ENCODE data around the gene EWSR1. TPM values are rescaled to one million over a fixed set of nuclear protein-coding genes. Genes with fewer than 3 reads are reported as not detected.
"Not testable (repeated sequence)": the region's sequence is repeated elsewhere in the genome, so short reads cannot be mapped to it uniquely, and the experiment has no call there.

EWSR1 gene
- total and polyA plus RNA-seq, 8 donors, result 125 to 352 (median 335) TPM

DNA sequence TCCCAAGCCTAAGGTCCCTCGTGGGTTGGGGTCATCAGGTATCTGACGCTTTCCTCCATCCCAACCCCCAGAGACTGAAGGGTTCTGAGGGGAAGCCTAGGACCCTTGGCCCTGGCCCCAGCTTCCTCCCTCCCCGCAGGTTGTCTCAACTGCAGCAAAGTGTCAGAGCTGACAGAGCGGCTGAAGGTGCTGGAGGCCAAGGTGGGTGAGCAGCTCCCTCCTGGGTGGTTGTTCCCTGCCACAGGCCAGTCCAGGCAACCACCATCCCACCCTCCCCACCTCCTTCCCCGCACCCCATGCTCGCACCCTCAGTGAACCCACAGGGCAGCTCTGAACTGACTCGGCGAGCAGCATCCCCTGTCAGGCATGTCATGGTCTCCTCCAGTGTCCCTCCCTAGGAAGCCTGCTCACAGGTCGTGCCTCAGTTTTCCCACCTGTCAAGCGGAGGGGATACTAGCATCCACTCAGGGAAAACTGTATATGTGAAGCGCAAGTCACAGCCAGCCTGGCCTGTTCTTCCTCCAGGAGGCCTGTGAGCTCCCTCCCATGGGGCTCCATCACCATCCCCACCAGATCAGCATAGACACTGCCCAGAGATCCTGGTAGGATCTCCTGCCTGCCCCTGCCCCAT is 41.6 kb upstream of the EWSR1 start:
- peaks cover 17 to 23% of the 10 kb centered on the region in 2 donors for H3K4me1 ChIP-seq
- no peak overlapping the region for H3K4me3 ChIP-seq
- H3K27me3 ChIP-seq, result no peaks in the 10 kb centered on the region
- no peaks in the 10 kb centered on the region for H3K9me3 ChIP-seq
- ATAC-seq (no peak), DNase-seq (no peak)
- intact Hi-C loops (cut with DNase I), result no loop called here
- no peaks in the 10 kb centered on the region for H3K36me3 ChIP-seq
- H3K27ac ChIP-seq, result peak overlapping the region; percentile 48 to 58
- TF ChIP-seq, protein P1, sequence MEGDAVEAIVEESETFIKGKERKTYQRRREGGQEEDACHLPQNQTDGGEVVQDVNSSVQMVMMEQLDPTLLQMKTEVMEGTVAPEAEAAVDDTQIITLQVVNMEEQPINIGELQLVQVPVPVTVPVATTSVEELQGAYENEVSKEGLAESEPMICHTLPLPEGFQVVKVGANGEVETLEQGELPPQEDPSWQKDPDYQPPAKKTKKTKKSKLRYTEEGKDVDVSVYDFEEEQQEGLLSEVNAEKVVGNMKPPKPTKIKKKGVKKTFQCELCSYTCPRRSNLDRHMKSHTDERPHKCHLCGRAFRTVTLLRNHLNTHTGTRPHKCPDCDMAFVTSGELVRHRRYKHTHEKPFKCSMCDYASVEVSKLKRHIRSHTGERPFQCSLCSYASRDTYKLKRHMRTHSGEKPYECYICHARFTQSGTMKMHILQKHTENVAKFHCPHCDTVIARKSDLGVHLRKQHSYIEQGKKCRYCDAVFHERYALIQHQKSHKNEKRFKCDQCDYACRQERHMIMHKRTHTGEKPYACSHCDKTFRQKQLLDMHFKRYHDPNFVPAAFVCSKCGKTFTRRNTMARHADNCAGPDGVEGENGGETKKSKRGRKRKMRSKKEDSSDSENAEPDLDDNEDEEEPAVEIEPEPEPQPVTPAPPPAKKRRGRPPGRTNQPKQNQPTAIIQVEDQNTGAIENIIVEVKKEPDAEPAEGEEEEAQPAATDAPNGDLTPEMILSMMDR (IDR thresholded peaks at IDR 0.05), result no peak

DNA sequence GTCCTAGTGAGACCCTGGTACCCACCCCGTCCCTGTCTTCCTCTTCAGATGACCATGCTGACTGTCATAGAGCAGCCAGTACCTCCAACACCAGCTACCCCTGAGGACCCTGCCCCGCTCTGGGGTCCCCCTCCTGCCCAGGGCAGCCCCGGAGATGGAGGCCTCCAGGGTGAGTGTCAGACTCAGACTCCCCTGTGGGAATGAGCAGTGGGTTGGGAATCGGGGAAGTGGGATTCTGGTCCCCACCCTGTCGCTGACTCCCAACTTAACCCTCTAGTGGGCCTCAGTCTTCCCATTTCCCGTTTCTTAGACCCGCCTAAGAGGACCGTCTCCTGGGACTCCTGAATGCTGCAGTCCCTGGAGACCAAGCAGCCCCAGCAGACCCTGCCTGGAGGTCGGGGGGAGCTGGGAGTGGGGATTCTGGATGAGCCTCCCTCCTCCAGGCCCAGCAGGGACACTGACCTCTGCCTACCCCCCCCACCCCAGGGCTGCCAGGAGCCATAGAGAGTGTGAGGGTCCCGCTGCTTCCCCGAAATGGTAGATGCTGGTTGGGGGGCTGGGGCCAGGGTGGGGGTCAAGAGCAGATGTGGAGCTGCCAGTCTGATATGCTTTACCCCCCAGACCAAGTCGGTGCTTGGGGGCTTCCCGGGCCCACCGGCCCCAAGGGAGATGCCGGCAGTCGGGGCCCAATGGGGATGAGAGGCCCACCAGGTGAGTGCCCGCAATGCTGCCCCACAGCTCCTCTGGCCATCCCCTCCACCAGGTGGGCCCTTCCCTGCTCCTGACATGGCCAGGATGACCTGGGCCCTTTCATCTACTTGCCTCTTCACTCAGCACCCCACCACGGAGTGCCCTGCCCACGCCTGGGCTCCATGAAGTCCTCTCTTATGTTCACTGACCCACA is 36.8 kb upstream of the EWSR1 start:
- intact Hi-C loops (cut with DNase I), result no loop called here
- DNase-seq (no peak), ATAC-seq (no peak)
- no peak overlapping the region for H3K4me3 ChIP-seq
- TF ChIP-seq, protein P1 (IDR thresholded peaks at IDR 0.05), result no peak
- H3K27me3 ChIP-seq, result no peaks in the 10 kb centered on the region
- H3K27ac ChIP-seq, result no peak overlapping the region
- no peaks in the 10 kb centered on the region for H3K36me3 ChIP-seq
- H3K9me3 ChIP-seq, result no peaks in the 10 kb centered on the region
- peaks cover 0 to 11% of the 10 kb centered on the region in 2 donors for H3K4me1 ChIP-seq

DNA sequence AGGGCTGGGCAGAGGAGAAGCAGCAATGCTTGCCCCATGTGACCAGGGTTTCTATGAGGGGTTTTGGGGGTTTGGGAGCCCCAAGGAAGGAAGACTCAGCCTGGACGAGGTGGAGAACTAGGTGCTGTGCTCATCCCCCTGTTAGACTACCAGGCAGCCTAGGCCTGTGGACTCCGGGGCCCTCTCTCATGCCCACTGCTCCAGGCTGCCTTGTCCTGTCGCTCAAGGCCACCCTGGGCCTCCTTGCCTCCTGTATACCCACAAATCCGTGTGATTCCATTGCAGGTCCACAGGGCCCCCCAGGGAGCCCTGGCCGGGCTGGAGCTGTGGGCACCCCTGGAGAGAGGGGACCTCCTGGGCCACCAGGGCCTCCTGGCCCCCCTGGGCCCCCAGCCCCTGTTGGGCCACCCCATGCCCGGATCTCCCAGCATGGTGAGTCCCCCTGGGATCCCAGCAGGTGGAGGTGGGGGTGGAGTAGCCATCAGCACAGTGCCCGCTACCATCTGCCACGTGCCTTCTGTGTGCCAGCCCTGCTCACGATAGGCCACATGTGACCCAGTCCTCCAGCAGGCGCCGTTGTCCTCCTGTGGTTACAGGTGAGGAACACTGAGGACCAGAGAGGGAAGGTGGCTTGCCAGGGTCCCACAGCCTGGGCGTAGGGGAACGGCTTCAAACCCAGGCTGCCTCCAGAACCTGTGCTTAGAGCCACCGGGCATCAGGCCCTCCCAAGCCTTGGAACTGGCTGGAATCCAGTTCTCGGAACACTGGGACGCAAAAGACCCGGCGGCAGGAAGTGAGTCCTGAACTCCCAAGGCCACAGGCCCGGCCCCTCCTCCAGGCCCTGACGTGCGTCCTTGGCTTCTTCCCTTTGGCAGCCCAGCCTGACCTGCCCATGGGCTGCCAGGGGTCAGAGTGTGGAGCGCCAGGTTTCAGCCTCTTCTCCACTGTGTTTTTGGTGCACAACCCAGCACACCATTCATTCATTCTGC is 35.8 kb upstream of the EWSR1 start:
- no peaks in the 10 kb centered on the region for H3K27me3 ChIP-seq
- peak; percentile 60 for ATAC-seq
- TF ChIP-seq, protein P1 (IDR thresholded peaks at IDR 0.05), result no peak
- no peaks in the 10 kb centered on the region for H3K9me3 ChIP-seq
- peak overlapping the region in 1 of 2 donors; percentile 53 for H3K27ac ChIP-seq
- H3K4me1 ChIP-seq, result peaks cover 0 to 8% of the 10 kb centered on the region in 2 donors
- intact Hi-C loops (cut with DNase I), result no loop called here
- no peak overlapping the region for H3K4me3 ChIP-seq
- DNase-seq, result peak in 1 of 4 donors; percentile 63
- no peaks in the 10 kb centered on the region for H3K36me3 ChIP-seq

DNA sequence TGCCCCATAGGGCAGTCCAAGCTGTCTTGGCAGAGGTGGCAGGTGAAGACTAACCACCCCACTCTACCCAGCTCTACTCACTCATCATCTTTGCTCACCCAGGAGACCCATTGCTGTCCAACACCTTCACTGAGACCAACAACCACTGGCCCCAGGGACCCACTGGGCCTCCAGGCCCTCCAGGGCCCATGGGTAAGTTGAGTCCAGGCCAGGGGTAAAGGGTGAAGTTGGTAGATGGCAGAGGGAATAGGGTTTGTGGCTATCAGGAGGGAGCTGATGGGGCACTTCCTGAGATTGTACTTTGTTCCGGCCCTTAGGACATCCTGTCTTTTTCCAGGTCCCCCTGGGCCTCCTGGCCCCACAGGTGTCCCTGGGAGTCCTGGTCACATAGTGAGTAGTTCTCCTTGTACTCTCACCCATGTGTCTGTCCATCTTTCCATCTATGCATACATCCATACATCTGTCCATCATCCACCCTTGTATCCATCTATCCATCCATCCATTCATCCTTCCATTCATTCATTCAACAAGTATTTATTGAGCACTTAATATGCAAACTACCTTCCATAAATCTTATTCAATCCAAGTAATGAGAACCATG is 34.7 kb upstream of the EWSR1 start:
- no peak for DNase-seq
- H3K9me3 ChIP-seq, result no peaks in the 10 kb centered on the region
- no peaks in the 10 kb centered on the region for H3K36me3 ChIP-seq
- TF ChIP-seq, protein P1 (IDR thresholded peaks at IDR 0.05), result no peak
- H3K4me3 ChIP-seq, result no peak overlapping the region
- no peaks in the 10 kb centered on the region for H3K27me3 ChIP-seq
- peaks cover 0 to 8% of the 10 kb centered on the region in 2 donors for H3K4me1 ChIP-seq
- peak overlapping the region in 1 of 2 donors; percentile 33 for H3K27ac ChIP-seq
- no peak for ATAC-seq
- intact Hi-C loops (cut with DNase I), result no loop called here

DNA sequence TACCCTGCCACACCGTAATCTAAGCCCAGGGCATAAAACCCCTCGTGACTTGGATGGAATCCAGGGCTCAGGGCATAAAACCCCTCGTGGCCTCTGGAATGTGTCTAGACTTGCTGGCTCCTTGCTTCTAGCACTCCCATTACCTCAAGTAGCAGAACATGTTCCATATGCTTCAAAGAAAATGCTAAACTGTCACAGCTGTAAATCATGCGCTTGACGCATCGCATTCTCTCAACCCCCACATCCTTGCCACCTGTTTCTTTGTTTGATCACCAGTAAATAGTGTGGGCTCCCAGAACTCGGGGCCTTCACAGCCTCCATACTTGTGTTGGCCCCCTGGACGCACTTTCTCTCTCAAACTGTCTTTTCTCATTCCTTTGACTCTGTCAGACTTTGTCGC is 27.6 kb upstream of the EWSR1 start:
- H3K27me3 ChIP-seq; H3K36me3 ChIP-seq; DNase-seq; H3K27ac ChIP-seq; H3K4me3 ChIP-seq; ATAC-seq; H3K4me1 ChIP-seq; intact Hi-C loops (cut with DNase I): not testable (repeated sequence)
- H3K9me3 ChIP-seq, result peaks cover 0 to 12% of the 10 kb centered on the region in 2 donors
